GM18951 (cell line): ENCODE data around the gene KPNA1.

Experiments
- POLR2A ChIP-seq: IDR thresholded peaks from 4 replicates; pipeline ENCODE4 v1.6.1; 2011; ENCODE audit warnings: mild to moderate bottlenecking; ENCODE audit not compliant: insufficient read length, insufficient read depth; ENCODE audit errors: extremely low read depth
- in situ Hi-C: fragments of 300-500 bp; cut with MboI; formaldehyde crosslinking; loops from one replicate; pipeline ENCODE4 v1.12.0; 2022; ENCODE audit warnings: low sequenced_read_pairs, mixed read lengths, inconsistent platforms; ENCODE audit not compliant: unreplicated experiment

The KPNA1 gene

DNA sequence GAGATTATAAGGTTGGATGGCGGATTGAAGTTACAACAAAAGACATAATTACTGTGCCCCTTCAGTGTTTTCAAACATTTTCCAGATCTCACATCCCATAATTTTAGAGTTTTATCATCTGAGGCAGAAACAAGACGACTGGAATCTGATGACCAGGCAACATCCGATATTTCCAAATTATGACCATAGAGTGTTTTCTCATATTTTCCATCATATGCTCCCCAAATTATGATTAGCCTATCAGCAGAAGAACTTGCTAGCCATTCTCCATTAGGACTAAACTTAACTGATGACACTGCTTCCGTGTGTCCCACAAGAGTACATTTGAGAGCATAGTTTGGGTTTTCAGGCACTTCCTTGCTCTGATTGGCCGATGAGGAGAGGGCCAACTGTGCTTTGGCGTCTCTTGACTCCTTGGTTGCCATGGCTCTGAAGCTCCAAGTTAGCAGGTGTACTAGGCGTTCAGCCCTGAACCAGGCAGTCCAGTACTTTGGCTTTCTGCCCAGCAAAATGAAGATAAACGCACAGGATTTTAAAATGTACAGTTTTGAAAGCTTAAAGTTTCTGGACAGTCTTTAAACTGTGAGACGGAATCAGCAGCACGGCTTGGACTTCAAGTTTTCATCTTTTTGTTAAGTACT is 99.5 kb downstream of the KPNA1 start:
- no peak for TF ChIP-seq POLR2A
- in situ Hi-C loops: loop anchor here (25.0 kb wide), 1 partner anchor 622 kb away; the partner anchor contains the start of gene SEMA5B

DNA sequence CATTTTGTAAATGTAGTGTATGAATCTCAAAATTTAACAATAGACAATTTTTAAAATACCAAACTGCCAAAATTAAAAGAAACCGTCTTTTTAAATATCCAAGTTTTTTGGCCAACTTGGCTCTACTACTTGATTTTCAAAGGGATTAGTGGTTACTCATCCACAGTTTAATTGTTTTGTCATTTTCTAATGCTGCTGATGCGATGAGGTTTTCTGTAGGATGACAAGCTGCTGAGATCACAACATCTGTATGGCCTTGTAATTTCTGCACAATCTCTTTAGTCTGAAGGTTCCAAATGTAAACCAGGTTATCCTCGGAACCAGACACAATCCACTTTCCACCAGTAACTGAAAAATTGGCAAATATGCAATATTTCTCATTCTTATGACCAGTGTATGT is 100.3 kb downstream of the KPNA1 start:
- TF ChIP-seq POLR2A: no peak
- in situ Hi-C loops: loop anchor here (25.0 kb wide), 1 partner anchor 623 kb away; the partner anchor contains the start of gene SEMA5B

DNA sequence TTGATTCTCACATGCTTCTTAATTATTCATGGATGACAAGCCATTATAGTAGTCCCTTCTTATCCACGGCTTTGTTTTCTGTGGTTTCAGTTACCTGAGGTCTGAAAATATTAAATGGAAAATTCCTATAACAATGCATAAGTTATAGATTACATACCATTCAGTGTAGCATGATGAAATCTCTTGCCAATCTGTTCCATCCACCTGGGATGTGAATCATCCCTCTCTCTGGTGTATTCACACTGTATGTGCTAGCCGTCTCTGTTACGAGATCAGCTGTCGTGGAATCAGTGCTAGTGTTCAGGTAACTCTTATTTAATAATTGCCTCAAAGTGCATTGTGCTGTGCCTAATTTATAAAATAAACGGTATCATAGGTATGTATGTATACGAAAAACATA is 104.1 kb downstream of the KPNA1 start:
- no peak for TF ChIP-seq POLR2A
- in situ Hi-C loops: loop anchor here (25.0 kb wide), 1 partner anchor 627 kb away; the partner anchor contains the start of gene SEMA5B

DNA sequence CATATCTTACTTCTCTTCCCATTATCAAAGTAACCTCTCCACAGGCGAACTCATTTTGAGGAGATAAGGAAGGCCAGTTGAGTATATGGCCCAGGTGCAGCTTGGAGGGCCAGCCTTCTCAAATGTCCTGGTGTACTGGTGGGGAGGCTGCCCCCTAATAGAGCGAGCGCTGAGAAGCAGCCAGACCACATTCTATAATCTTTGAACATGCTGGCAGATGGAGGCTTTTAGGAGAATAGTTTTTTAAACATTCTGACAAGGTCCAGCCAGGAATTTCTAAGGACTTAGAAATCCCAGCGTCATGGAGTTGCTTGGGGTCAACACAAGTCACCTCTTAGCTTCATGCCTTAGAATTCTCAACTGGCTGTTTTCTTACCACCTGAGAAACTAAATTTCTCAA is 104.6 kb downstream of the KPNA1 start:
- in situ Hi-C loops: loop anchor here (25.0 kb wide), 1 partner anchor 627 kb away; the partner anchor contains the start of gene SEMA5B
- TF ChIP-seq POLR2A: no peak

DNA sequence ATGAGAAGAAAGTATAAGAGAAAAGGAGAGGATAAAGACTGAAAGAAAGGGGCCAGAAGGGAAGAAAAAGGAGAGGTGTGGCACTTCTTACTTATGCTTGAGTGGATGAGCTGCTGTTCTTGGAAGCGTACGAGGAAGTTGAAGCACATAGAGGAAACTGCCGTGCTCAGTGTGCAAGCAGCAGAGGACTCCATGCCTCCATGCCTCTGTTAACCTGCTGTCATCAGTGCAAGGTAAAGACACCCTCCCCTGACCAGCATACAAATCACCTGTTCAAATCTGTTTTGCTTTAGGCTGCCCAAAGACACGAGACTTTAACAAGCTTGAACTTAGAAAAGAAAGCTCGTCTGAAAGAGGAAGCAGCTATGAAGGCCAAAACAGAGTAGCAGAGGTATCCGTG is 105.3 kb downstream of the KPNA1 start:
- in situ Hi-C loops: loop anchor here (25.0 kb wide), 1 partner anchor 628 kb away; the partner anchor contains the start of gene SEMA5B
- no peak for TF ChIP-seq POLR2A

DNA sequence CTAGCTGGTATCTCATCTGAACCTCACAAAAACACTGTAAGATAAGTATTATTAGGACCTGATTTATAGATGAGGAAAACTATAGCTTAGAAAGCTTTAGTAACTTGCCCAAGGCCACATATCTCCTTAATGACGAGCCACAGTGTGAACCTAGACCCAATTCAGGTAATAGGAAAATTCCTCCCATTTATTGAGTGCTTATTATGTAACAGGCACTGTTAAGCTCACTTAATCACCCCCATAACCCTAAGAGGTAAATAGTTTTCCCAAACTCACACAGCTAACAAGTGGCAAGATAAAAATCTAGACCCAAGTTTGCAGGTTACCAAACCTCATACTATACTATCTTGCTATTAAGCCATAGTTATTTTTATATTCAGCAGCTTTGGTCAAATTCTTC is 106.8 kb downstream of the KPNA1 start:
- in situ Hi-C loops: loop anchor here (25.0 kb wide), 1 partner anchor 629 kb away; the partner anchor contains the start of gene SEMA5B
- TF ChIP-seq POLR2A: no peak

DNA sequence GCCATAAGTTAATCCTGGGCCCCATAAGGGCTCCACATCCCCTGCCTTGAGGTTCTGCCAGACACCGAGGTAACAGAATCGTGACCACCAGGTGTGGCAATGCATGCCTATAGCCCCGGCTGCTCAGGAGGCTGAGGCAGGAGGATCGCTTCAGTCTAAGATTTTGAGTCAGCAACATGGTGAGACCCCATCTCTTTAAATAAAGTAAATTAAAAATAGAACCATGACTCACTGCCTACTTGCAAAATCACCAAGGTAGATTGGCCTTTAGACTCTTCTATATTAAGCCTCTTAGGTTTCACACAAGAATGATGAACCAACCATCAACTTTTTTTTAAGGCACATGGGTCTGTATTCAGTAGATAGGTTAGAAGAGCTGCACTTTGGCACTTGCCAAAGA is 108.5 kb downstream of the KPNA1 start:
- no peak for TF ChIP-seq POLR2A
- in situ Hi-C loops: loop anchor here (25.0 kb wide), 1 partner anchor 631 kb away; the partner anchor contains the start of gene SEMA5B

DNA sequence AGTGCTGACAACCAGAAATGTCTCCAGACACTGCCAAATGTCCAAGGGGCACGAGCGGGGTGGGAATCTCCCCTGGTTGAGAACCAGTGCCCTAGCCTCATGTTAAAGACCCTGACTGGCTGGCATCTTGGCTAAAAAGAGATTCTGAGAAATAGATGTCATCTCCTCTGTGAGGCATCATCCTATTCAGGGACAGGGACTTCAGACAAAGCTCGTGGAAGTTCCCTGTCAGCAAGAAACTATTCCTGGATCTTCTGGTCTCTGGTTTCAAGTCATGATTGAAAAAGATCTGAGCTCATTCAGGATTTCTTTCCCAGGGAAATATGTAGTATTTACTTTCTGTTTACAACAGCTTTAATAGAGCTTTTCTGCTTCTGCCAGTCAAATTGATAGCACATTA is 109.7 kb downstream of the KPNA1 start:
- in situ Hi-C loops: loop anchor here (25.0 kb wide), 1 partner anchor 632 kb away; the partner anchor contains the start of gene SEMA5B

DNA sequence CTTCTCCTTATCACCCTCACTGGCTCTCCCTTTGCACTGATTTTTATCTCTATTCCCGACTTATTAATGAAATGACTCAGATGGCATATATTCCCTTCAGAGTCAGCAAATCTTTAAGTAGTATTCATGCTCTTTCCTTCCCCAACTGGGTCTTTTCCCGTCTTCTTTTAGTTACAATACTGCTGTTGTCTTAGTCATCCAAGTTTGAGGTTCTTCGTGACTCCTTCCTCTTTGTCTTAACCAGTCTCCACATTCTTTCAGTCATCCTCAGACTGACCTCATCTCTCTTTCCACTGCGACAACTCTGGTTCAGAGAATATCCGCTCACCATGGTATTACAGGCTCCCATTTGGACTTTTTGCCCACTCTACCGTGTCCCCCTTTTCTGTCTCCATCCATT is 111.2 kb downstream of the KPNA1 start:
- in situ Hi-C loops: loop anchor here (25.0 kb wide), 1 partner anchor 634 kb away; the partner anchor contains the start of gene SEMA5B
- no peak for TF ChIP-seq POLR2A

More for the DNA sequence above, 109.7 kb downstream of the KPNA1 start:
- TF ChIP-seq POLR2A: no peak

DNA sequence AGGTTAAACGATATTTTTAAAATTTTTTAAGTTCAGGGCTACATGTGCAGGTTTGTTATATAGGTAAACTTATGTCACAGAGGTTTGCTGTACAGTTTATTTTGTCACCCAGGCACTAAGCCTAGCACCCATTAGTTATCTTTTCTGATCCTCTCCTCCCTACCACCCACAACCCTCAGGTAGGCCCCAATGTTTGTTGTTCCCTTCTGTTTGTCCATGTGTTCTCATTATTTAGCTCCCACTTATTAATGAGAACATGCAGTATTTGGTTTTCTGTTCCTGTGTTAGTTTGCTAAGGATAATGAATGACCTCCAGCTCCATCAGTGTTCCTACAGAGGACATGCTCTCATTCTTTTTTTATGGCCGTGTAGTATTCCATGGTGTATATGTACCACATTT is 115.8 kb downstream of the KPNA1 start:
- in situ Hi-C loops: no loop called here
- TF ChIP-seq POLR2A: no peak

DNA sequence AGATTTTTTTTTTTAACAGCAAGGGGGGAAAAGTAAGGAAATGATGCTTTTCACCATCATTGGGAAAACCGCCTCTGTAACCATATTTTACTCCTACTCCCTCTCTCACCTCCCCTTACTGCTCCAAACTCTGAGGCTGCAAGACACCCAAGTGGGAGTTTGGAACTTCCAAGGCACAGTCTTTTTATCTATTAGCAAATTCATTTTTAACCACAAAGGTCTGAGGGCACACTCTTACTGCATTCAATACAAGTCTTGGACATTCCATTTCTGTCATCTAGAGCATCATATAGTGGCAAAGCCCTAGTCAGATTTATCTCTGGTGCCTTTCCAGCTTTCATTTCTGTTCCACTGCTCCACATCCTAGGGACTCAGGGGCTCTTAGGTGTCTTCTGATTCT is 117.5 kb downstream of the KPNA1 start:
- no peak for TF ChIP-seq POLR2A
- in situ Hi-C loops: no loop called here

DNA sequence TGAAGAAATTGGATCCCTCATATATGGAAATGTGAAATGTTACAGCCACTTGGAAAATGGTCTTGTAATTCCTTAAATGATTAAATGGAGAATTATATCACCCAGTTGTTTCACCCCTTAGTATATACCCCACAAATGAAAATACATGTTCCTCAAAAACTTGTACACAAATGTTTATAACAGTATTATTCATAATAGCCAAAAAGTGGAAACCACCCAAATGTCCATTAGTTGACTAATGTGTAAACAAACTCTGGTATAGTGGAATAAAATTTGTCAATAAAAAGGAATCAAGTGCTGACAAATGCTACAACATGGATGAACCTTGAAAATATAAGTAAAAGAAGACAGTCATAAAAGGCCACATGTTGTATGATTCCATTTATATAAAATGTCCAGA is 118.2 kb downstream of the KPNA1 start:
- no peak for TF ChIP-seq POLR2A
- in situ Hi-C loops: no loop called here

DNA sequence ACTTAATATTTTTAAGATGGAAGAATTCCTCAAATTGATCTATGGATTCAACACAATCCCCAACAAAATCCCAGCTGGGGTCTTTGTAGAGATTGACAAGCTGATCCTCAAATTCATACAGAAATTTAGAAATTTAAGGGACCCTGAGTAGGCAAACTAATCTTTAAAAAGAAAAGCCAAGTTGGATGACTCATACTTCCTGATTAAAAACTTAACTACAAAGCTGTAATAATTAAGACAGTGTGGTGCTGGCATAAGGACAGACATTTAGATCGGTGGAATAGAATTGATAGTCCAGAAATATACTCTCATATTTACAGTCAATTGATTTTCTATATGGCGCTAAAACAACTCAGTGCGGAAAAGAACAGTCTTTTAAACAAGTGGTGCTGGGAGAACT is 119.2 kb downstream of the KPNA1 start:
- in situ Hi-C loops: no loop called here
- no peak for TF ChIP-seq POLR2A

DNA sequence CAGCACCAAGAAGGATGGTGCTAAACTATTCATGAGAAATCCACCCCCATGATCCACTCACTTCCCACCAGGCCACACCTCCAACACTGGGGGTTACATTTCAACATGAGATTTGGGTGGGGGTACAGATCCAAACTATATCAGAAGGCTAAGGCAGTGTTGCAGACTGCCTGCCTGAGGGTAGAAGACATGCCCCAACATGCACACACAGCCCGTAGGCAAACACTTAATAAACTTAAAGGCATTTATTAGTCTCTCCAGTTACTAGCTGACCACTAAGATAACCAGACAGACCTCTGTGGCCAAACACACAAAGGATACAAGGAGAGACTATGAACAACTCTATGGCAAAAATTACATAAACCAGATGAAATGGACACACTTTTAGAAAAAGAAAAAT is 120.6 kb downstream of the KPNA1 start:
- in situ Hi-C loops: no loop called here
- no peak for TF ChIP-seq POLR2A
